ENCODE results near the gene ARHGEF1. TPM values are rescaled to one million over a fixed set of nuclear protein-coding genes. Genes with fewer than 3 reads are reported as not detected.

ARHGEF1 gene
- total RNA-seq, 1 donor from 2014 or later = 28.3 TPM

DNA sequence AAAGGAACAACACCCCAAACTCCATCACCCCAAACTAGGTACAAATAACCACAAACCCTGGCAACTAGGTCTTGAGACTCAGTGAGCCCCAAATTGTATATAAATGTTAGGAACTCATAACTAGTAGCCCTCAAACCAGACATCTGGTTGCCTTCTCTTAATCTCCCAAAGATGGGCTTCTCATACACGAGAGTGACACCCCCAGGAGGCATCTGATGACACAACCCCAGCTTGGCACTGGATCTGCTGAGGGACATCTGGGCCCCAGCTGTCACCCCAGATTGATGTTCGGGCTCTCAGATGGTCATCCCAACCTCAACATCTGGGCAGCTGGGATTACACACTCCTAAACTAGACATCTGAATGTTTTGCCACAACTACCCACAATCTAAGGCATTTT lies 61.4 kb downstream of the ARHGEF1 start:
- H3K27me3 ChIP-seq (ENCODE audit: low read depth) = peaks cover 41% of the 10 kb centered on the region
- H3K4me1 ChIP-seq = peaks cover 16% of the 10 kb centered on the region
- no peak for TF ChIP-seq CTCF (IDR thresholded peaks at IDR 0.05; ENCODE audit: borderline replicate concordance)
- intact Hi-C loops (cut with micrococcal nuclease) = no loop called here
- H3K27ac ChIP-seq (replicated peaks) = no peak overlapping the region
- no peak overlapping the region for H3K4me3 ChIP-seq
- no peaks in the 10 kb centered on the region for H3K9me3 ChIP-seq (replicated peaks)
- no peaks in the 10 kb centered on the region for H3K36me3 ChIP-seq
- DNase-seq = no peak

DNA sequence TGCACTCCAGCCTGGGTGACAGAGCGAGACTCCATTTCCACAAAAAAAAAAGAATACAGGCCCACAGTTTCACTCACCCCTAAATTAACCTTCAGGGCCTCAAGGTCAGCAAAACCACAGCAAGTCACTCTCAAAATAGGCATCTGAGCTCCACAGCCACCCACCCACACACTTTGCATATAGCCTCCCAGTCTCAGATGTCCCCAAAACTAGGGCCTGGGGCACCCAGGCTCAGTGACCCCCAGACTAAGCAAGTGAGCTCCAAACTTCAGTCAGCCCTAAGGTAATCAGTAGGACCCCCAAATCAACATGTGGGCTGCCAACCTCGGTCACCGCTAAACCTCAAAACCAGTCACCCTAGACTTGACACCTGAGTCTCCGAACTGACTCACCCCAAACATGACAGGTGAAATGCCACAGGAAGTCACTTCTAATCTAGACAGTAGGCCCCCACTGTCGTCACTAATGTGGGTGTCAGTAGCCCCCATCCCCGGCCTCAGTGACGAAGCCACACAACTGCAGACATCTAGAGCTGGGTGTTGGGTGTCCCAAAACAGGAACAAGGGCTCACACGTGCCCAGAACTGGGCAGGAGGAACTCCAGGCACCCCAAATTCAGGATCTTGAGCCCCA lies 62.3 kb downstream of the ARHGEF1 start:
- no peak for DNase-seq
- intact Hi-C loops (cut with micrococcal nuclease) = no loop called here
- Histone ChIP-seq H3K4me3 (no peak overlapping the region), H3K9me3 (replicated peaks) (no peaks in the 10 kb centered on the region), H3K27ac (replicated peaks) (no peak overlapping the region), H3K36me3 (no peaks in the 10 kb centered on the region), H3K4me1 (peaks cover 10% of the 10 kb centered on the region), H3K27me3 (ENCODE audit: low read depth) (peaks cover 33% of the 10 kb centered on the region)
- TF ChIP-seq CTCF (IDR thresholded peaks at IDR 0.05; ENCODE audit: borderline replicate concordance) = no peak

GRCh38 chr19:41947091-41947490 lies 64.1 kb downstream of the ARHGEF1 start:
- H3K36me3 ChIP-seq = no peaks in the 10 kb centered on the region
- H3K4me1 ChIP-seq = no peaks in the 10 kb centered on the region
- peaks cover 15% of the 10 kb centered on the region for H3K27me3 ChIP-seq (ENCODE audit: low read depth)
- DNase-seq = no peak
- TF ChIP-seq CTCF (IDR thresholded peaks at IDR 0.05; ENCODE audit: borderline replicate concordance) = no peak
- intact Hi-C loops (cut with micrococcal nuclease) = no loop called here
- H3K4me3 ChIP-seq = no peak overlapping the region
- H3K27ac ChIP-seq (replicated peaks) = no peak overlapping the region
- no peaks in the 10 kb centered on the region for H3K9me3 ChIP-seq (replicated peaks)

- H3K4me3 ChIP-seq = no peak overlapping the region
- H3K36me3 ChIP-seq = peaks cover 3% of the 10 kb centered on the region
- DNase-seq = peak; percentile 73
- no peaks in the 10 kb centered on the region for H3K9me3 ChIP-seq (replicated peaks)
- H3K27me3 ChIP-seq (ENCODE audit: low read depth) = no peaks in the 10 kb centered on the region
- intact Hi-C loops (cut with micrococcal nuclease) = no loop called here
- TF ChIP-seq CTCF (IDR thresholded peaks at IDR 0.05; ENCODE audit: borderline replicate concordance) = peak; percentile 99
- no peak overlapping the region for H3K27ac ChIP-seq (replicated peaks)
- peaks cover 12% of the 10 kb centered on the region for H3K4me1 ChIP-seq
Measured at GRCh38 chr19:41951686-41952172, 68.7 kb downstream of the ARHGEF1 start.

DNA sequence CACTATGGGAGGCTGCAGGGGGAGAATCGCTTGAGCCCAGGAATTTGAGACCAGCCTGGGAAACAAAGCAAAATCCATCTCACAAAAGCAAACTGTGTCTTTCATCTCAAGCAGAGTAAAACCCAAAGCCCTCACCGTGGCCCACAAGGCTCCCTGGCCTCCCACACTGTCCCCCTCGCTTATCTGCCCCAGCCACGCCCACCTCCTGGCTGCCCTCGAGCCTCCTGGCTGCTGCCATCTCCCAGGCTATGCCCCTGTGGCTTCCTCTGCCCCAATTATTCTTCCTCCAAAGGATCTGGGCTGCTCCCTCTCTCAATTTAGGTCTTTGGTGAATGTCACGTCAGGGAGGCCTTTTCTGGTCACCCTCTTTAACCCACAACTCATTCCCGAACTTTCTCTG lies 72.5 kb downstream of the ARHGEF1 start:
- H3K27me3 ChIP-seq (ENCODE audit: low read depth) = no peaks in the 10 kb centered on the region
- no peaks in the 10 kb centered on the region for H3K9me3 ChIP-seq (replicated peaks)
- intact Hi-C loops (cut with micrococcal nuclease) = no loop called here
- H3K36me3 ChIP-seq = peaks cover 6% of the 10 kb centered on the region
- DNase-seq = no peak
- no peak overlapping the region for H3K4me3 ChIP-seq
- no peak overlapping the region for H3K27ac ChIP-seq (replicated peaks)
- TF ChIP-seq CTCF (IDR thresholded peaks at IDR 0.05; ENCODE audit: borderline replicate concordance) = no peak
- H3K4me1 ChIP-seq = peaks cover 40% of the 10 kb centered on the region
